HL-60 (cell line): ENCODE measurements around the gene ARIH1.

Source experiments
- GABPA ChIP-seq: IDR thresholded peaks from 2 replicates; pipeline ENCODE4 v1.6.1; 2012; ENCODE audit warnings: low read depth
- POLR2AphosphoS5 ChIP-seq: IDR thresholded peaks from 2 replicates; pipeline ENCODE4 v1.6.1; 2012; ENCODE audit warnings: low read depth
- TF ChIP-seq, protein P1 (sequence below): IDR thresholded peaks from one replicate; pipeline ENCODE4 v1.5.1; 2011; ENCODE audit warnings: low read length, control low read depth, inconsistent platforms; ENCODE audit not compliant: insufficient read depth
- TF ChIP-seq, protein P2 (sequence below): IDR thresholded peaks from 2 replicates; pipeline ENCODE4 v1.6.1; 2012; ENCODE audit warnings: low read depth; ENCODE audit not compliant: insufficient replicate concordance

DNA sequence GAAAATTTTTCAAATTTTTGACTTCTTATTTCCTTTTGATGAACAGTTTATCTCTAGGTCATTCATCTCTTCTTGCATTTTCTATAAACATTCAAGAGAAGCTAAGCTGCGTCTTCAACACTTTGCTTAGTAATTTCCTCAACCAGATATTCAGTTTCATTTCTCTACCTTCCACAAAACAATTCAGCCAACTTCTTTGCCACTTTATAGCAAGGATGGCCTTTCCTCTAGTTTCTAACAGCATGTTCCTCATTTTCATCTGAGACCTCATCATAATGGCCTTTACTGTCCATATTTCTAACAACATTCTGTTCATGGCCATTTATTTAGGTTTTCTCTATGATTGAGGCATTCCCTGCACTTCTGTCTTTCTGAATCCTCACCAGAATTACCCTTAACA, 90.0 kb downstream of the ARIH1 start:
- TF ChIP-seq GABPA (no peak), POLR2AphosphoS5 (no peak)
- TF ChIP-seq, protein P1, sequence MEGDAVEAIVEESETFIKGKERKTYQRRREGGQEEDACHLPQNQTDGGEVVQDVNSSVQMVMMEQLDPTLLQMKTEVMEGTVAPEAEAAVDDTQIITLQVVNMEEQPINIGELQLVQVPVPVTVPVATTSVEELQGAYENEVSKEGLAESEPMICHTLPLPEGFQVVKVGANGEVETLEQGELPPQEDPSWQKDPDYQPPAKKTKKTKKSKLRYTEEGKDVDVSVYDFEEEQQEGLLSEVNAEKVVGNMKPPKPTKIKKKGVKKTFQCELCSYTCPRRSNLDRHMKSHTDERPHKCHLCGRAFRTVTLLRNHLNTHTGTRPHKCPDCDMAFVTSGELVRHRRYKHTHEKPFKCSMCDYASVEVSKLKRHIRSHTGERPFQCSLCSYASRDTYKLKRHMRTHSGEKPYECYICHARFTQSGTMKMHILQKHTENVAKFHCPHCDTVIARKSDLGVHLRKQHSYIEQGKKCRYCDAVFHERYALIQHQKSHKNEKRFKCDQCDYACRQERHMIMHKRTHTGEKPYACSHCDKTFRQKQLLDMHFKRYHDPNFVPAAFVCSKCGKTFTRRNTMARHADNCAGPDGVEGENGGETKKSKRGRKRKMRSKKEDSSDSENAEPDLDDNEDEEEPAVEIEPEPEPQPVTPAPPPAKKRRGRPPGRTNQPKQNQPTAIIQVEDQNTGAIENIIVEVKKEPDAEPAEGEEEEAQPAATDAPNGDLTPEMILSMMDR = no peak
- TF ChIP-seq, protein P2, sequence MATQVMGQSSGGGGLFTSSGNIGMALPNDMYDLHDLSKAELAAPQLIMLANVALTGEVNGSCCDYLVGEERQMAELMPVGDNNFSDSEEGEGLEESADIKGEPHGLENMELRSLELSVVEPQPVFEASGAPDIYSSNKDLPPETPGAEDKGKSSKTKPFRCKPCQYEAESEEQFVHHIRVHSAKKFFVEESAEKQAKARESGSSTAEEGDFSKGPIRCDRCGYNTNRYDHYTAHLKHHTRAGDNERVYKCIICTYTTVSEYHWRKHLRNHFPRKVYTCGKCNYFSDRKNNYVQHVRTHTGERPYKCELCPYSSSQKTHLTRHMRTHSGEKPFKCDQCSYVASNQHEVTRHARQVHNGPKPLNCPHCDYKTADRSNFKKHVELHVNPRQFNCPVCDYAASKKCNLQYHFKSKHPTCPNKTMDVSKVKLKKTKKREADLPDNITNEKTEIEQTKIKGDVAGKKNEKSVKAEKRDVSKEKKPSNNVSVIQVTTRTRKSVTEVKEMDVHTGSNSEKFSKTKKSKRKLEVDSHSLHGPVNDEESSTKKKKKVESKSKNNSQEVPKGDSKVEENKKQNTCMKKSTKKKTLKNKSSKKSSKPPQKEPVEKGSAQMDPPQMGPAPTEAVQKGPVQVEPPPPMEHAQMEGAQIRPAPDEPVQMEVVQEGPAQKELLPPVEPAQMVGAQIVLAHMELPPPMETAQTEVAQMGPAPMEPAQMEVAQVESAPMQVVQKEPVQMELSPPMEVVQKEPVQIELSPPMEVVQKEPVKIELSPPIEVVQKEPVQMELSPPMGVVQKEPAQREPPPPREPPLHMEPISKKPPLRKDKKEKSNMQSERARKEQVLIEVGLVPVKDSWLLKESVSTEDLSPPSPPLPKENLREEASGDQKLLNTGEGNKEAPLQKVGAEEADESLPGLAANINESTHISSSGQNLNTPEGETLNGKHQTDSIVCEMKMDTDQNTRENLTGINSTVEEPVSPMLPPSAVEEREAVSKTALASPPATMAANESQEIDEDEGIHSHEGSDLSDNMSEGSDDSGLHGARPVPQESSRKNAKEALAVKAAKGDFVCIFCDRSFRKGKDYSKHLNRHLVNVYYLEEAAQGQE = no peak
